A673 (cell line): ENCODE results near the gene SHQ1.

Source experiments
- EZH2 ChIP-seq: fragments of 200-600 bp; sonication (generic); IDR thresholded peaks from 2 replicates; pipeline ENCODE4 v1.6.1; 2017; ENCODE audit warnings: borderline replicate concordance, low read depth, mild to moderate bottlenecking, mixed read lengths, antibody characterized with exemption, low read length; ENCODE audit not compliant: poor library complexity, severe bottlenecking
- TF ChIP-seq, protein P1 (sequence below): fragments of 300-800, 200-600 bp; sonication (generic); conservative IDR thresholded peaks from 2 replicates; pipeline ENCODE4 v1.5.1; 2017; ENCODE audit warnings: low read depth, mild to moderate bottlenecking, antibody characterized with exemption, low read length, moderate library complexity, mixed read lengths

DNA sequence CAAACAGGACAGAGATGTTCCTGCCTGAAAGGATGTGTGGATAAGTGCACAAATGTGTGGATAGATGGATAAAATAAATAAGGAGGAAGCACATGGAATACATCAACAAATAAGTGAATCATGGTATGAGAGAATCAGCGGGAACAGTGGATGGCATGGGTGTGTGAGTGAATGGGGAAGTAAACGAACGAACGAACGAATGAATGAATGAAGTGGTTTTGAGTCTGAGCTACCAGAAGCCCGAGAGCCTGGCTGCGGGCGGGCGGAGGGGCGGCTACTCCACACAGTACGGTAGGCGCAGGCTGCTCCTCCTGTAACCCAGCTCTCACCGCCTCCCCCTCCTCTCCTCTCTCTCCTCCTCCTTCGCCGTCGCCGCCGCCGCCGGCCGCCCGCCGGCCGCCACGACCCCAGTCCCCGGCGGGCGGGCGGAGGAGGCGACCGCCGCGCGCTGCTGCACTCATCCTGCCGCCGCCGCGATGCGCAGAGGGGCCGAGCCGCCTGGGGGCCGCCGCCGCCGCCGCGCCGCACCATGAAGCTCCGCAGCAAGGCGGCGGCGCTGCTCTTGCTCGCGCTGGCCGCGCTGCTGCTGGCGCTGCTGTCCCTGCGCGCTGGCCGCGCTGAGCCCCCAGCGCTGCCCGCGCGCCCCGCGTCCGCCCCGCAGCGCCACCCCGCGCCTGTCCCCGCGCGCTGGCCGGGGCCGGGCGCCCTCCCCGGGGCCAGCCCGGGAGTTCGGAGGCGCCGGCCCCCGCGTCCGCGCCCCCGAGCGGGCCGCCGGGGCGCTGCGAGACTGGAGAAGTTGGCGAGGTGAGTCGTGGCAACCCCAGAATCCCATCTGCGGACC lies 39.7 kb upstream of the SHQ1 start, which contains the start of gene GXYLT2:
- no peak for TF ChIP-seq EZH2
- TF ChIP-seq, protein P1, sequence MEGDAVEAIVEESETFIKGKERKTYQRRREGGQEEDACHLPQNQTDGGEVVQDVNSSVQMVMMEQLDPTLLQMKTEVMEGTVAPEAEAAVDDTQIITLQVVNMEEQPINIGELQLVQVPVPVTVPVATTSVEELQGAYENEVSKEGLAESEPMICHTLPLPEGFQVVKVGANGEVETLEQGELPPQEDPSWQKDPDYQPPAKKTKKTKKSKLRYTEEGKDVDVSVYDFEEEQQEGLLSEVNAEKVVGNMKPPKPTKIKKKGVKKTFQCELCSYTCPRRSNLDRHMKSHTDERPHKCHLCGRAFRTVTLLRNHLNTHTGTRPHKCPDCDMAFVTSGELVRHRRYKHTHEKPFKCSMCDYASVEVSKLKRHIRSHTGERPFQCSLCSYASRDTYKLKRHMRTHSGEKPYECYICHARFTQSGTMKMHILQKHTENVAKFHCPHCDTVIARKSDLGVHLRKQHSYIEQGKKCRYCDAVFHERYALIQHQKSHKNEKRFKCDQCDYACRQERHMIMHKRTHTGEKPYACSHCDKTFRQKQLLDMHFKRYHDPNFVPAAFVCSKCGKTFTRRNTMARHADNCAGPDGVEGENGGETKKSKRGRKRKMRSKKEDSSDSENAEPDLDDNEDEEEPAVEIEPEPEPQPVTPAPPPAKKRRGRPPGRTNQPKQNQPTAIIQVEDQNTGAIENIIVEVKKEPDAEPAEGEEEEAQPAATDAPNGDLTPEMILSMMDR = no peak
